ENCODE results near the gene SLC6A18.

Gene SLC6A18

GRCh38 chr5:1239505-1240251 lies 14.5 kb downstream of the SLC6A18 start:
- DNase-seq = no peak

- DNase-seq = no peak
Measured at GRCh38 chr5:1240496-1241260, 15.5 kb downstream of the SLC6A18 start.

GRCh38 chr5:1241509-1242080 lies 16.4 kb downstream of the SLC6A18 start:
- DNase-seq = no peak

- no peak for DNase-seq
Measured at GRCh38 chr5:1242733-1243486, 17.7 kb downstream of the SLC6A18 start.

- no peak for DNase-seq
Measured at GRCh38 chr5:1243487-1244130, 18.4 kb downstream of the SLC6A18 start.

GRCh38 chr5:1244255-1244654 lies 19.1 kb downstream of the SLC6A18 start:
- DNase-seq = no peak

- no peak for DNase-seq
Measured at GRCh38 chr5:1244976-1245375, 19.8 kb downstream of the SLC6A18 start.

GRCh38 chr5:1245905-1246576 lies 20.9 kb downstream of the SLC6A18 start:
- no peak for DNase-seq

- no peak for DNase-seq
Measured at GRCh38 chr5:1246711-1247431, 21.7 kb downstream of the SLC6A18 start.

- no peak for DNase-seq
Measured at GRCh38 chr5:1247811-1248210, 22.6 kb downstream of the SLC6A18 start.

GRCh38 chr5:1249366-1250280 lies 24.4 kb downstream of the SLC6A18 start:
- DNase-seq = no peak

GRCh38 chr5:1251678-1252580 lies 26.7 kb downstream of the SLC6A18 start:
- DNase-seq = no peak

GRCh38 chr5:1252681-1253080 lies 27.5 kb downstream of the SLC6A18 start:
- no peak for DNase-seq

GRCh38 chr5:1253456-1254105 lies 28.4 kb downstream of the SLC6A18 start:
- DNase-seq = no peak

GRCh38 chr5:1254196-1254595 lies 29.0 kb downstream of the SLC6A18 start:
- DNase-seq = no peak

GRCh38 chr5:1255081-1255561 lies 29.9 kb downstream of the SLC6A18 start:
- DNase-seq = no peak

GRCh38 chr5:1256776-1257175 lies 31.6 kb downstream of the SLC6A18 start:
- no peak for DNase-seq

- DNase-seq = no peak
Measured at GRCh38 chr5:1257363-1257762, 32.2 kb downstream of the SLC6A18 start.

- no peak for DNase-seq
Measured at GRCh38 chr5:1257841-1258240, 32.7 kb downstream of the SLC6A18 start.

All from kidney glomerular epithelial cell (primary cell).